GM23248 (cell line): ENCODE measurements around the gene ENDOV.

Experiments used
- EZH2 ChIP-seq: fragments of 200-600 bp; sonication (generic); IDR thresholded peaks from 2 replicates; pipeline ENCODE4 v1.6.1; 2018; ENCODE audit warnings: antibody characterized with exemption, mild to moderate bottlenecking; ENCODE audit not compliant: insufficient read depth, poor library complexity, severe bottlenecking
- EZH2phosphoT487 ChIP-seq: fragments of 200-600 bp; sonication (generic); IDR thresholded peaks from 2 replicates; pipeline ENCODE4 v1.6.1; 2018; ENCODE audit warnings: antibody characterized with exemption, moderate library complexity, mild to moderate bottlenecking, low read depth; ENCODE audit not compliant: insufficient read depth

DNA sequence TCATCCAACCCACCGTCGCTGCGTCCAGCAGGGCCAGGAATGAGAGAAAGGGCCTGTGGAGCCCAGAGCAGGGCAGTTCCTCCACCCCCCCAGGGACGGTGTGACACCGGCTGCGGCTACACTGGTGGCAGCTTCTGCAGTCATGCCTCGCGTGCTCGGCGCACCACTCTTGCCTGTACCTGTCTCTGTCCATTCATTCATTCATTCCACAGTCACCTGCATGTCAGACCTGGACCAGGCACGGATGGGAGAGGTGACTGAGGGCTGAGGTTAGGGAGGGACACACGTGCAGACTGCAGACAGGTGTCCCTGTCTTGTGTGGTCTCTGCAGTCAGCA is 27.3 kb downstream of the ENDOV start:
- TF ChIP-seq EZH2, result no peak
- TF ChIP-seq EZH2phosphoT487, result no peak
